Measurements from ENCODE around the gene B3GAT2.

Gene B3GAT2

GRCh38 chr6:70839286-70840266 is 117.3 kb downstream of the B3GAT2 start:
- no peak overlapping the region for H3K4me3 Mint-ChIP-seq
- no peaks in the 10 kb centered on the region for H3K9me3 Mint-ChIP-seq (ENCODE audit: low read depth)
- peak overlapping the region; percentile 12 for H3K27ac Mint-ChIP-seq
- H3K4me1 Mint-ChIP-seq (ENCODE audit: low read depth), result peaks cover 5% of the 10 kb centered on the region
- no peaks in the 10 kb centered on the region for H3K27me3 Mint-ChIP-seq
- peaks cover 8% of the 10 kb centered on the region for H3K36me3 Mint-ChIP-seq

- Mint-ChIP-seq H3K27ac (no peak overlapping the region), H3K4me1 (ENCODE audit: low read depth) (peaks cover 5% of the 10 kb centered on the region), H3K27me3 (no peaks in the 10 kb centered on the region), H3K4me3 (no peak overlapping the region), H3K36me3 (peaks cover 9% of the 10 kb centered on the region), H3K9me3 (ENCODE audit: low read depth) (no peaks in the 10 kb centered on the region)
Observed at GRCh38 chr6:70838907-70839285, 118.0 kb downstream of the B3GAT2 start.

GRCh38 chr6:70834520-70834919 is 122.3 kb downstream of the B3GAT2 start:
- Mint-ChIP-seq H3K4me1 (ENCODE audit: low read depth) (peaks cover 5% of the 10 kb centered on the region), H3K36me3 (peaks cover 11% of the 10 kb centered on the region), H3K9me3 (ENCODE audit: low read depth) (no peaks in the 10 kb centered on the region), H3K27ac (no peak overlapping the region), H3K27me3 (no peaks in the 10 kb centered on the region), H3K4me3 (no peak overlapping the region)

GRCh38 chr6:70831427-70831826 is 125.4 kb downstream of the B3GAT2 start:
- no peaks in the 10 kb centered on the region for H3K9me3 Mint-ChIP-seq (ENCODE audit: low read depth)
- peaks cover 8% of the 10 kb centered on the region for H3K36me3 Mint-ChIP-seq
- H3K4me3 Mint-ChIP-seq, result no peak overlapping the region
- no peak overlapping the region for H3K27ac Mint-ChIP-seq
- peaks cover 8% of the 10 kb centered on the region for H3K4me1 Mint-ChIP-seq (ENCODE audit: low read depth)
- H3K27me3 Mint-ChIP-seq, result no peaks in the 10 kb centered on the region

- Mint-ChIP-seq H3K27me3 (no peaks in the 10 kb centered on the region), H3K27ac (no peak overlapping the region), H3K4me1 (ENCODE audit: low read depth) (peaks cover 13% of the 10 kb centered on the region), H3K36me3 (peaks cover 22% of the 10 kb centered on the region), H3K9me3 (ENCODE audit: low read depth) (peaks cover 4% of the 10 kb centered on the region), H3K4me3 (no peak overlapping the region)
Observed at GRCh38 chr6:70823651-70824050, 133.2 kb downstream of the B3GAT2 start.

GRCh38 chr6:70821751-70822150 is 135.1 kb downstream of the B3GAT2 start:
- Mint-ChIP-seq H3K27ac (no peak overlapping the region), H3K36me3 (peaks cover 22% of the 10 kb centered on the region), H3K9me3 (ENCODE audit: low read depth) (peaks cover 4% of the 10 kb centered on the region), H3K4me3 (no peak overlapping the region), H3K27me3 (no peaks in the 10 kb centered on the region), H3K4me1 (ENCODE audit: low read depth) (peaks cover 6% of the 10 kb centered on the region)

GRCh38 chr6:70820778-70821177 is 136.1 kb downstream of the B3GAT2 start:
- Mint-ChIP-seq H3K27ac (no peak overlapping the region), H3K4me1 (ENCODE audit: low read depth) (peaks cover 11% of the 10 kb centered on the region), H3K36me3 (peaks cover 28% of the 10 kb centered on the region), H3K4me3 (no peak overlapping the region), H3K27me3 (no peaks in the 10 kb centered on the region), H3K9me3 (ENCODE audit: low read depth) (peaks cover 4% of the 10 kb centered on the region)

- peaks cover 4% of the 10 kb centered on the region for H3K9me3 Mint-ChIP-seq (ENCODE audit: low read depth)
- H3K36me3 Mint-ChIP-seq, result peaks cover 23% of the 10 kb centered on the region
- no peaks in the 10 kb centered on the region for H3K27me3 Mint-ChIP-seq
- H3K27ac Mint-ChIP-seq, result no peak overlapping the region
- no peak overlapping the region for H3K4me3 Mint-ChIP-seq
- H3K4me1 Mint-ChIP-seq (ENCODE audit: low read depth), result peaks cover 9% of the 10 kb centered on the region
Observed at GRCh38 chr6:70819646-70820045, 137.2 kb downstream of the B3GAT2 start.

GRCh38 chr6:70813885-70814284 is 143.0 kb downstream of the B3GAT2 start:
- H3K4me1 Mint-ChIP-seq (ENCODE audit: low read depth), result peaks cover 5% of the 10 kb centered on the region
- peaks cover 22% of the 10 kb centered on the region for H3K36me3 Mint-ChIP-seq
- no peaks in the 10 kb centered on the region for H3K9me3 Mint-ChIP-seq (ENCODE audit: low read depth)
- H3K27me3 Mint-ChIP-seq, result no peaks in the 10 kb centered on the region
- H3K4me3 Mint-ChIP-seq, result no peak overlapping the region
- H3K27ac Mint-ChIP-seq, result no peak overlapping the region

GRCh38 chr6:70811788-70812187 is 145.1 kb downstream of the B3GAT2 start:
- H3K4me1 Mint-ChIP-seq (ENCODE audit: low read depth), result peaks cover 5% of the 10 kb centered on the region

More at GRCh38 chr6:70811788-70812187, 145.1 kb downstream of the B3GAT2 start:
- Mint-ChIP-seq H3K36me3 (peaks cover 30% of the 10 kb centered on the region), H3K9me3 (ENCODE audit: low read depth) (no peaks in the 10 kb centered on the region), H3K4me3 (no peak overlapping the region), H3K27me3 (no peaks in the 10 kb centered on the region), H3K27ac (no peak overlapping the region)

Measured in activated naive CD8-positive, alpha-beta T cell (primary cell).